RCC 7860 (cell line): Measurements from ENCODE around the gene LRRC8B.

Experiments
- DNase-seq: peaks from one replicate; pipeline ENCODE4 v3.0.0-alpha.2; 2015; ENCODE audit warnings: low spot score
- FAIRE-seq: peaks from 2 replicates; lab custom pipeline; 2012; peaks lifted over from hg19 to GRCh38; lab: Jason Lieb, UNC

The LRRC8B gene

DNA sequence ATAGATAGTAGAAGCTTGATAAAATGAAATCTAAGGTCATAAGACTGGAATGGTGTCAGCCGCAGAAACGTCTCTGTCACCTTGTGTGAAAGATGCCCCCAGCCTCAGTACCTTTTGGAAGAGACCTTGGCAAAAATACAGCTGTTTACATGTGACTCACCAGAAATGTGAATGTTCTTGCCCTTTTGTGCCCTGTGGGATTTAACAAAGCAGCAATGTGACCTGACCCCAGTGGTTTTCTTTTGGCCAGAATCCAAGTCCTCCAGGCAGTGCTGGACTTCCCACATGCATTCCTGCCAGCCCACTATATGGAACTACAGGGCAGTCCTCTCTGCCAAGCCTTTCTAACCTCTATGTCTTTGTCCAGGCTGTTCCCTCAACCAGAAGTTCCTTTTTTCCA lies 81.1 kb downstream of the LRRC8B start:
- peak; percentile 90 for DNase-seq
- FAIRE-seq = peak; percentile 82

DNA sequence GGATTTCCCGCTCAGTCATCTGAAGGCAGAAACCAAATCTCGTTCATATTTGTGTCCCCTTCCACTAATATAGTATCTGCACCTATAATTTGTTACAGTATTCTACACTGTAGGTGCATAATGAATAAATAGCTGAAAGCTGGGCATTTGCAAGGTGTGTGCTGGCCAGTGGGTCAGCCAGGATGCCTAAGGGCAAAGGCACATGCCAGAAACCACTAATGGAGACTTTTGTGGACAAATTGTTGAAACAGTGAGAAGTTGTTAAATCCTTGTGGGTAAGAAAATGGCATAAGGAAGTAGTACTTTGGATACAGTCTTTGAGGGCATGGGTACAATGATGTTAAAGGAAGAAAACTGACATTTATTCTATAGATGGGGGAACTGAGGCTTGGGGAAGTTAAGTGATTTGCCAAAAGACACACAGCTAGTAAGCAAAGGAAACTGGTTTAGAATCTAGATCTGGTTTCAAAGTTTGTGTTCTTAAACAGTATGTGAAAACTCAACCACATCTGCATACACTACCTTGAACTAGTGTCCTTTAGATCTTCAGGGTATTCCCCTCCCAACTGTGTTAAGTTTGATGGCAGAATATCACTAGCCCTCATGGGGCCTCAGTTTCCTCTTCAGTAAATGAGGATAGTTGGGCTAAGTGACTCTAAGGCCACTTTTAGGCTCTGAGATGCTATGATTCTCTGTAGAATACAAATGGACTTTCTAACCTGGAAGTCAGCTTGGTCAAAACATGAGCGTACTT lies 81.8 kb downstream of the LRRC8B start:
- FAIRE-seq = no peak
- no peak for DNase-seq

DNA sequence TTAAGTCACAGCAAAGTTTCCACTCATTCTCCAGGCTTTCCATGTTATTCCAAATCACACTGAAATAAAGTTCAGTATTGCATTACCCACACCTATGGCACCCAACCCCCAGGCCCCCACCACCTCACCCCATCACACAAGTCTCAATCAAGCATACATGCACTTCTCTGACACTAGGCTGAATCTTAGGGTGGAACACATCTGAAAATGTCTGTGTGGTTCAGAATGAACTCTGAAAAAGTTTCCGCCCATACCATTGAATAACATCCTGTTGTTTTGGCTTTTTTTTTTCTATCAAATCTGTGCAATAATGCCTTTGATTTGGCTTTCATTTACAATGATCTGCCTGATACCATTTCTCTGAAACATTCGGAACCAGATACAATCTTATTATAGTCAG lies 82.5 kb downstream of the LRRC8B start:
- FAIRE-seq (no peak), DNase-seq (no peak)

DNA sequence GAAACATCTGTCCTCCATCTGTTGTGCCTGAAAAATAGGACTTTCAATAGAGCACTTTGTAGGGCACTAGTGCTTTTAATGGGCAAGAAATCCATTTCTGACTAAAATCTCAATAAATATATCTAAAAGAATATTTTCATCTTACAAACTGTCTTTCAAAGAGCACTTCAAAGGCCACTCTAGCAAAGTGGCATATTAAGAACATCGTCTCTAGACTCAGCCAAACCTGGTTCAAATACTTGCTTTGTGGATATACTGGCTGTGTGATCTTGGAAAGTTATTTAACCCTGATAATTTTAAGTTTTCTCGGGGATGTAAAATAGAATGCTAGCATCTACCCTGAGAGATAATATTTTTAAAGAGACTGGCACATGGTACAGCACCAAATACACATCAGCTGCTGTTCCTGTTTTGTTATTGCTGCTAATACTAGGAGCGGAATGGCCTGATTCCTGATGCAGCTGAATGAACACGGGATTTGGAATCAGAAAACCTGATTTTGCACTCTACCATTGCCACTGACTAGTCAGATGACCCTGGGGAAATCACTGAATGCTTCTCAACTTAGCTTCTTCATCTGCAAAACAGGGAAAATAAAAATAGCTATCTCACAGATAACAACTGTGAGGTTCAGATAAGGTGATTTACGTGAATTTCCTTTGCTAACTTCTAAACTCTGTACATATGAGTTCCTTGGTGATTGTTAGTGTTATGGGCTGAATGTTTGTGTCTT lies 83.1 kb downstream of the LRRC8B start:
- no peak for FAIRE-seq
- DNase-seq = no peak

DNA sequence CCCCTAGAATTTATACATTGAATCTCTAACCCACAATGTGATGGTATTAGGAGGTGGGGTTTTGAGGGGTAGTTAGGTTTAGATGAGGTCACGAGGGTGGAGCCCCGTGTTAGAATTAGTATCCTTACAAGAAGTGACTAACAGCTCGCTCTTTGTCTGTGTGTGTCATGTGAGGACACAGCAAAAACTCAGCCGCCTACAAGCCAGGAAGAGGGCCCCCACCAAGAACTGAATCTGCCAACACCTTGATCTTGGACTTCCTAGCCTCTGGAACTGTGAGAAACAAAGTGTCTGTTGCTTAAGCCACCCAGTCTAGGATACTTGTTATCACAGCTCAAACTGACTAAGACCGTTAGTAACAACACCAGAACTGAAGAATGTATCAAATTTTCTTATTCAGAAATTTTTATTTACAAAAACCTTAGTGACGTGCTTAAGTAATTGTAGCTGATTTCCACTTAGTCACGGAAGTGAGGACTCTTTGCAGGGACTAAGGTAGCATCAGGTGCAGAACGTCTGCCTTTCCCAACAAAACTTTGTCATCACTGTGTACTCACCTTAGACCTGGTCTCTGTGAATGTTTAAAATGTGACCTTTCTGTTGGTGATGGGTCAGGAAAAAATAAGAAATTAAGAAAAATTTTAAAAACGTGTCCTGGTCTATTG lies 83.8 kb downstream of the LRRC8B start:
- FAIRE-seq = no peak
- DNase-seq = no peak

DNA sequence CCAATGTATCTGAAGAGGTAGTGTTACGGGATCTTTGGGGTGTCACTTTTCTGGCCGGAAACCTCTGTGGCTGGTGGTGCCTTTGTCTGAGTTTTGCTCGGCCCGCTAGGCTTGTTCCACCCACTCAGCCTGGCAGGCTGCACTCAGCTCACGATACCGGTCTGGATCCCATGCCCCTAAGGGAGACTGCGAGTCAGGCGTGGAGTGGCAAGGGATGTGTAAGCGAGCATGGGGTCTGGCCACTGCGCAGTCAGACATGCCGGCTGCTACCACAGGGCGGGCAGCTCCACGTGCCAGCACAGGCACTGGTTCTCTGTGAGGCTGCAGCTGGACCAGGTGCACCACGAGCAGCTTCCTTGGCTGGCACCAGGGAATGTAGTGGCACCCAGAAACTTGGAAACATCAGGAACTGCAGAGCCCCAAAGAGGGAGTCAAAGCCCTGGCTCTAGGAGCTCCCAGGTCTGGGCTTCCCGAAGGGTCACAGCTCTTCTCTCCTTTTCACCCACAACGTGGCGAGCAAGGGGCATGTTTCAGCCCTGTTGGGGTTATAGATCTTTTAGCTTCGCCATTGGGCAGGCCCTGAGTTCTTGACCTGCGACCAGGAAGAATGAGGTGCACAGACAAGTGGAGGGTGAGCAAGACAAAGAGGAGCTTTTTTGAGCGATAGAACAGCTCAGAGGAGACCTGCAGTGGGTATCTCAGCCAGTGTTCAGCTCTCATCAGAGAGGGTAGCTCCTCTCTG lies 84.5 kb downstream of the LRRC8B start:
- FAIRE-seq (no peak), DNase-seq (no peak)

DNA sequence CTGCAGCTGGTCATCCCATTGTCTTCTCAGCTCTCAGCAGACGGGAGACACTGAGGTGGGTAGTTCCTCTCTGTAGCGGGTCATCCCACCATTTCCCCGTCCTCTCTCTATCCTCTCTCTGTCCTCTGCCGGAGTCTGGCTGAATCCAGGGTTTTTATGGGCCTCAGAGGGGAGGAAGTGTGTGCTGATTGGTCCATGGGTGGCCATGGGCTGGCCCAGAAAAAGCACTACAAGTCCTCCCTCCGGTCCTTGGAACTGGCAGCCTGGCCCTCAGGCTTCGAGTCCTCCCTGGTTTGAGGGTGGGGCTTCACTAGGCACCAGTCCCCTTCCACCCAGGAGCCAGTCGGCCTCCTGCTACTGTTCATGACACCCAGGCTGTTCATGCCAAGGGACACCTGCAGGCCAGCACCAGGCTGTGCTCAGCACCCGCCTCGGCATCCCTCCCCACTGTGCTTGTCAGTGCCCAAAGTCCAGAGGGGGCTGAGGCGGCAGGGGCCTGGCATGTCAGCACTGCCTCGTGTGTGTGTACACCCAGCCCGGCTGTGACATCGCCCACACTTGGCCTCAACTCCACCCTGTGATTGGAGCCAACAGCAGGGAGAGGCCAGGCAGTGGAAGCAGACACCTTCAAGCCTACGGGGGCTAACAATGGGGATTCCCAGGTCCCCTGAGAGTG lies 85.3 kb downstream of the LRRC8B start:
- no peak for DNase-seq
- no peak for FAIRE-seq

DNA sequence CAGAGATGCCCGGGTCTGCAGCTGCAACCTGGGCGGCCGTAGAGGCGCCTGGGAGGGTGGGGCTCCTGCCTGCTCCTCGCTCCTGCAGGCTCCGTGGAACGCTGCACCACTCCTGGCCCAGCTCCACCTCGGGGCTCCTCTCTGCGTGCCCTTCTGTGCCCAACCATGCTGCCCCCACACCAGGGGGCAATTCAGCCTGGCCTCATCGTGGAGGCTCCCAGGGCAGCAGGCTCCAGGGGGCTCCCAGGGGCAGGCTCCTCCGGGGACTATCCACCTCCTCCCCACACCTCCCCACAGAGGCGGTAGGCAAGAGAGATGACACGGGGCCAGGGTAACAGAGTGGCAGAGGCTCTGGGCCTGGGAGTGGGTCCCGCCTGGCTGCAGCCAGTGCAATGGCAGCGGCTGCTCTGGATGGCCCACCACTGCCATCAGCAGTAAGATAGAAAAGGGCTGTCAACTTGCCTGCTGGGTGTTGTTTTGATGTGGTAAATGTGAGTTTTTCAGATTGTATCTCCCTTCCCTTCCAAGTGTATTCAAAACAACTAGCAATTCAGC lies 85.9 kb downstream of the LRRC8B start:
- FAIRE-seq = no peak
- DNase-seq = no peak

DNA sequence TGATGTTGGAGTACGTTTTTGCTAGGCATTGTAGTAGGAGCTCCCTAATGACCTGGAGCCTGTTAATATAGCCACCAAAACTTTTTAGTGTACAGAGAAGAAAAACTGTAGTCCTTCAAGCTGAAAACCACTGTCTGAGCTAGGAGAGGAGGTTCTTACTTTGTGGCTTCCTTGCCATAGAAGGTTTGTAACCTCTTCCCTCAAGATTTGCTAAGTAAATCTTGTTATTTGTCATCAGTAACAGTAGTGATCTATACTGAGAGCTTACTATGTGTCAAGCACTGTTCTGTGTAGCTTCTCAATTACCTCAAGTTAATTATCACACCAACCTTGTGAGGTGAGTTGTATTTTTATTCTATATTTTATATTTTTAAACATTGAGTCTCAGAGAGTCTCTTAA lies 87.1 kb downstream of the LRRC8B start:
- no peak for FAIRE-seq
- no peak for DNase-seq

DNA sequence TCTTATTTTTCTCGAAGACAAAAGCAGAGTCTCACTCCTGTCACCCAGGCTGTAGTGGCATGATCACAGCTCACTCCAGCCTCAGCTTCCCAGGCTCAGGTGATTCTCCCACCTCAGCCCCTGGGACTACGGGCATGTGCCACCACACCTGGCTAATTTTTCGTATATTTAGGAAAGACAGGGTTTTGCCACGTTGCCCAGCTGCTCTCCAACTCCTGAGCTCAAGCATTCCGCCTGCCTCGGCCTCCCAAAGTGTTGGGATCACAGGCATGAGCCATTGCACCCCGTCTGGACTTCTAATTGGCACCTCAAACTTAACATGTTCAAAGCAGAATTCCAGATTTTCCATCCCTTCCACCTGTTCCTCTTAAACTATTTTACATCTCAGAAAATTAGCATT lies 89.3 kb downstream of the LRRC8B start:
- DNase-seq (no peak), FAIRE-seq (no peak)

DNA sequence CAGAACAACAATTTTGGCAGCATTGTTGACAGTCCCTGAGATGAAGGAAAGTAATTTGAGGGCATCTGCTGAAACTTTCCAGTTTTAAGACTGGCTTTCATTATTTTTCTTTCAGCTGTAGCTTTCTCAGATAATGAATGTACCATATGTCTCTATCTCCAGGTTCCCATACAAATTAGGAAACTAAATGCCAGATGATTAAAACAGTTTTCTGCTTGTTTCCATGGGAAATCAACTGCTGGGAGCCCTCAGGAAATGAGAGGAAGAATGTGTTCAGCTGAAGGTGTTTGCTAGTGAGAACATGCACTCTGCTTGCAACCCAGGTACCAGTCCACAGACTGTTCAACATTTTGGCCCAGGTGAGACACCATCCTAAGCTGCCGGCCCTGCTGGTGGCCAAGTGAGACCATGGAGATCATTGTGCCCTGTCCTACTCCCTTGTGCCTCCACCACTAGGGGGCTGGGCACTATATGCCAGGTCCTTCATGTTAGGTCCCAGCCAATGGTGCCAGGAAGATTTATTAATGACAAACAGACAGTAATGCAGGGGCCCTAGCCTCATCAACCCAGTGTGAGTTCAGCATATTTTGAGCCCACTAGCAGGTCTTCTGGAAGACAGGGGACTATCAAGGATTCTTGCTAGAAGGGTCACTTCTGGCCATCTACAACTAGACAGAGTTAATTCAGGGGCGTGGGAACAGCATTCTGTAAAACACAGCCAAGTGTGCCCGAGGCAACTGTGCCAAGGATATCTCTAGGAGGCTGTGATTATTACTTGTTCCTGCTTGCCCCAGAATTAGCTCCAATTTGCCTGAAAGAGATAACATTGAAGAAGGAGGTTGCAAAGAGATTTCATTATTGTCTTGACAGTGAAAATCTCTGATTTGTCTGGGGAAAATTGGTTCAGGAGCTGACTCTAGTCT lies 91.3 kb downstream of the LRRC8B start:
- no peak for DNase-seq
- FAIRE-seq = no peak

DNA sequence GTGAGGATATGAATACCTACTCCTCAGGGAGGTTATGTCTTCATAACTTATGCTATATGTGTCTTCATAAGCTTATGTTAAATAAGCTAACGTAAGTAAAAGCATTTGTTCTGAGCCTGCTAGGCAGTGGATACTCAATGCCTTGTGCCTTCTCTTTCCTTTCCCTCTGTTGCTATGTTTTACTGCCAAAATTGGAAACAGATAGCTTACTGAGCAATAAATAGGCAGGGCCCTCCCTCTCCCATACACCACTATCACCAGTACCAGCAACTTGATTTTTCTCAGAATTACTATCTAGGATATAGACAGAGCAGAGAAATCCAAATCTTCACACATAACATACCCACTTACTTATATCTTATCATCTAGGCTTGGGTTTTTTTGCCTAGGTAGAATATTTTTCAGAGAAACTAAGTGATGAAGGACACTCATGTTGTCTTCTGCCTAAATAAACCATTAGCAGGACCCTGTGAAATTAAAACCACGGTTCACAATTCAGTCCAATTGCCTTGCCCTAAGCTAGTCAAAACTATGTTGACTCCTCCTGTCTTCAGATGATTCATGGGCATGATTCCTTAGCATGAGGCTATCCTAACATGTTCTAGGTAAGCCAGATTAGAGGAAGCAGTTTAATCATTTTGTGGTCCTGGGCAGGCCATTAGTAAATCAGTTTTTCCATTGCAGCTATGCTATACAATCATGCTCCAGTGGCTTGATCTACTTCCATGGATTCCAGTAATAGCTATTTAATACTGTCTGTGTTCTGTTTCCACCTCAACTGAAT lies 92.4 kb downstream of the LRRC8B start:
- FAIRE-seq = no peak
- DNase-seq = no peak

DNA sequence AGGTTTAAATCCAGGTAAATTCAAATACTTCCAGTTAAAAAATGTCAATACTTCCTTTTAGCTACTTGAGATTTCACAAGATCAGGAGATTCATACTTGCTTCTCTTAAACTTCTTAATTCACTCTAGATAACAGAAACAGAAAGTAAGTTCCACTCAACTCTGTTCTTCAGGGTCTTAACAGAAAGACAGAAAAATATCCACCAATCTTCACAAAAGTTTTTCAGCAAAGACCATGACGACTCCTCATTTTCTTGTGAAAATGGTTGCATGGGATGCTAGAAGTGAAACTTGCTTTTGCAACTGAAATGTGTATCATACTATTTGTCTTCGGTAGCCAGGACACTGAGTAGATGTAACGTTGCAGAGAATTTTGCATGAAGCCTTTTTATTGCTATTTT lies 96.0 kb downstream of the LRRC8B start:
- no peak for FAIRE-seq

DNA sequence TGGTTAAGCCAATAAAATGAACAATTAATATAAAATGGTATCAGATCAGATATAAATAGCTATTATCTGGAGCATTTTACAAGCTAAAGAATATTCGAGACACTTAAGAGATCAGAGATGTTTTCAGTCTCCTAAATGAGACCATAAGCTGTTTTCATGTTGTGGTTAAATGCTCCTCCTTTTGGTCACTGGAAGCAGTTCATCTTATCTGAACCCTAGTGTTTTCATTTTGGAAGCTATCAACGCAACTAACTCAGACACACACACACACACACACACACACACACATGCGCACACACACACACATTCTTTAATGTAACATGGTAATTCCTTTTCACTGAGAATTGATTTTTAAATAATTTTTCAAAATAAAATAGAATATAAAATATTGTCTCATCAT lies 98.3 kb downstream of the LRRC8B start:
- no peak for FAIRE-seq
- DNase-seq = no peak

More for the DNA sequence above, 96.0 kb downstream of the LRRC8B start:
- DNase-seq = no peak

DNA sequence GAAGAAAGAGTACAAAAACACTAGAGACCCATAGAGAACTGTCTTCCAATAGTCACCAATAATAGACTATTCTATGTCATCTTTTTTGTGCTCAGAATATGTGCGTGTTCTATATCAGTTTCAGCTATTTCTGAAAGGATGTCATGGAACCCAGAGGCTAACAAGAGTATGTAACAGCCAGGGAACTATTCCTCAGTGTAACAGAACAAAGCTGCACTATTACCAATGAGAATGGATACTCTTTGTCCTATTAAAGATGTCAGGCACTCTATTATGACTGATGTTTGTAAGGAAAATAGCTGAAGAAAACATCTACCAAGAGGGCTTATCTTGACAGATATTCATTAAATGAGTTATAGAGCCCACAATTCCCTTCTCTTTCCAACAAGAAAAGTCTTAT lies 99.7 kb downstream of the LRRC8B start:
- DNase-seq = no peak
- no peak for FAIRE-seq

DNA sequence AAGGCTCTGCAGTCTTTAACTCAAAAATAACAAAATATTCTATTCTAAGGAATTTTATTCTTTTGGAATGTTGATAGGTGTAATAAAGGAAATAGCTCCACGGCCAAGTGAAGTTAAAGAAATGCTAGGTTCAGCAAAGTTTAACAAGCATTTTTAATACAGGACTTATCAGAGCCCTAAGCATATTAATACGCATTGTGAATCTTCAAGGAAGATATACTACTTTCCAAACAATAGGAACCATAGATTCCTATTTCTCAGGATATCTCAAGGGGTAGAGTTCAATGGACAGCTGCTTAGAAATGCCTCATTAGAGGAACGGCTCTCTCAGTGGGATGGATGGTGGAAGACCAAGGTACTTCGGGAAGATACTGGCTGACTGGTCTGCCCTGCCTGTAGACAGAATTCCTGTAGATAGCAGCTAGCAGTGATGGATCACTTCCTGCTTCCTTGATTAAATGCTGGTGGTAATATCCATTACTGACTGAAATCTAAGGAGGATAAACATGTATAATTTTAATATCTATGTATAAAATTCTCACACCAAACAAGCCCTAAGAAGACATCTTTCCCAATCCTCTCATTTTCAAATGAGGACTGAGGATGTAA lies 100.2 kb downstream of the LRRC8B start:
- FAIRE-seq = no peak
- DNase-seq = no peak

DNA sequence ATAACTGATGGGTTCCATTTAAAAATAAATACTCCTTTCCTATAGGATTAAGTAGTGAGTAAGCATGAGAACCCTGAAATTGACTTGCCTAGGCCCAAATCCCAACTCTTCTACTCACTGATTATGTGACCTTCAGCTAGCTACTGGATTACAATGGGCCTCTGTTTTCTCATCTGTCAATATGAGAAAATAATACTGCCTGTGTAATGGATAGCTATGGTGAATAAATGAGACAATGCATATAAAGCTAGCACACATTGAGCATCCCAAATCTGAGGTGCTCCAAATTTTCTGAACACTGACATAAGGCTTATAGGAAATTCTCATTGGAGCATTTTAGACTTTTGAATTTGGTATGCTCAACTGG lies 103.0 kb downstream of the LRRC8B start:
- DNase-seq (no peak), FAIRE-seq (no peak)

DNA sequence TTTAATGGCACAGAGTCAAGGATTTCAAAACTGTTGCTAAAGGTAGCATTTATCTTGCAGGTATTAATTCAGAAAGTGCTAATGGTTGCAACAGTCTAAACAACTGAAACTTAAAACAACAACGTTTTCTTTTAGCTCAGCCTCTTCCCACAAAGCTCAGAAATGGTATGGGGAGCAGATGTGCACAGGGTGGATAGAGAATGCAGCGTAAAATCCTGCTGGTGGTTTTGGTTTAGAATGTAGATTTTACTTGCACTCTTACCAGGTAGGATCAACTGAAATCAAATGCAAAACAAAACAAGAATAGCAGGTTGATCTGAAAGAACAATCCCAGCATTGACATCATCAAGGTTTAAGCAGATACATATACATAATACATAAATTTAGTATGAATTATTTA lies 104.5 kb downstream of the LRRC8B start:
- no peak for DNase-seq
- FAIRE-seq = no peak
